GM23338 (cell line): ENCODE measurements around the gene NTMT1. TPM values are rescaled to one million over a fixed set of nuclear protein-coding genes. Genes with fewer than 3 reads are reported as not detected.

Experiments used
- ATAC-seq: fragments of 200-7000 bp; cut with Tn5 transposase; 3 replicates; pipeline ENCODE4 v1.9.1; 2020
- DNase-seq: peaks from one replicate; pipeline ENCODE4 v3.0.0-alpha.2; 2015; ENCODE audit warnings: low spot score
- H2AFZ ChIP-seq: fragments of 200-600 bp; sonication (generic); 2 replicates; pipeline ENCODE4 v1.8.0; 2016; ENCODE audit warnings: antibody characterized with exemption, mild to moderate bottlenecking, moderate library complexity
- H3F3A ChIP-seq: fragments of 200-600 bp; sonication (generic); replicated peaks from 2 replicates; pipeline ENCODE4 v1.8.0; 2017; ENCODE audit warnings: antibody characterized with exemption, mixed run types, low read depth
- H3K27ac ChIP-seq: fragments of 200-600 bp; sonication (generic); 2 replicates; pipeline ENCODE4 v1.6.1; 2016; ENCODE audit warnings: low read depth
- H3K27me3 ChIP-seq: fragments of 200-600 bp; sonication (generic); 2 replicates; pipeline ENCODE4 v1.8.0; 2016; ENCODE audit warnings: mild to moderate bottlenecking, mixed run types, moderate library complexity; ENCODE audit not compliant: insufficient read depth
- H3K36me3 ChIP-seq: fragments of 200-600 bp; sonication (generic); 2 replicates; pipeline ENCODE4 v1.8.0; 2016; ENCODE audit warnings: mild to moderate bottlenecking; ENCODE audit not compliant: insufficient read depth
- H3K4me1 ChIP-seq: fragments of 200-600 bp; sonication (generic); 2 replicates; pipeline ENCODE4 v1.8.0; 2016; ENCODE audit warnings: mild to moderate bottlenecking, moderate library complexity; ENCODE audit not compliant: insufficient read depth
- H3K4me2 ChIP-seq: fragments of 200-600 bp; sonication (generic); 2 replicates; pipeline ENCODE4 v1.7.1; 2017; ENCODE audit warnings: mixed run types
- H3K4me3 ChIP-seq: fragments of 200-600 bp; sonication (generic); 2 replicates; pipeline ENCODE4 v1.6.1; 2016; ENCODE audit warnings: mixed run types
- H3K79me2 ChIP-seq: fragments of 200-600 bp; sonication (generic); replicated peaks from 2 replicates; pipeline ENCODE4 v1.8.0; 2017; ENCODE audit warnings: mild to moderate bottlenecking; ENCODE audit not compliant: insufficient read depth
- H3K9me2 ChIP-seq: fragments of 200-600 bp; sonication (generic); 2 replicates; pipeline ENCODE4 v1.8.0; 2017; ENCODE audit not compliant: insufficient read depth
- H4K20me1 ChIP-seq: fragments of 200-600 bp; sonication (generic); replicated peaks from 2 replicates; pipeline ENCODE4 v1.8.0; 2017; ENCODE audit warnings: mild to moderate bottlenecking; ENCODE audit not compliant: insufficient read depth
- H3K27ac Mint-ChIP-seq: 2 replicates; pipeline ENCODE4 v1.8.0; 2020; ENCODE audit warnings: inconsistent platforms, mild to moderate bottlenecking, moderate library complexity, mixed read lengths
- H3K27me3 Mint-ChIP-seq: 3 replicates; pipeline ENCODE4 v1.8.0; 2022; ENCODE audit warnings: low read depth, mild to moderate bottlenecking, moderate library complexity, mixed read lengths, inconsistent platforms; ENCODE audit not compliant: insufficient read depth, poor library complexity
- H3K36me3 Mint-ChIP-seq: 3 replicates; pipeline ENCODE4 v1.8.0; 2021; ENCODE audit warnings: low read depth, mild to moderate bottlenecking, inconsistent platforms, moderate library complexity, mixed read lengths
- H3K4me1 Mint-ChIP-seq: 3 replicates; pipeline ENCODE4 v1.8.0; 2020; ENCODE audit warnings: mild to moderate bottlenecking, inconsistent platforms, mixed read lengths
- H3K4me3 Mint-ChIP-seq: 3 replicates; pipeline ENCODE4 v1.8.0; 2021; ENCODE audit warnings: moderate library complexity, mild to moderate bottlenecking, inconsistent platforms, mixed read lengths
- H3K9me3 Mint-ChIP-seq: 3 replicates; pipeline ENCODE4 v1.8.0; 2020; ENCODE audit warnings: moderate library complexity, mild to moderate bottlenecking, inconsistent platforms, mixed read lengths
- CREB1 ChIP-seq: fragments of 250-450 bp; sonication (Bioruptor Pico); IDR thresholded peaks from 2 replicates; pipeline ENCODE4 v1.5.0; 2020; ENCODE audit warnings: low read depth, mild to moderate bottlenecking, moderate library complexity
- CTCF ChIP-seq, 2 experiments: fragments of 200-600 bp in 1 of 2; sonication (generic) in 1 of 2; conservative IDR thresholded peaks; 2 replicates each; pipeline versions ENCODE4 v1.5.1 to v1.6.1; 2016 to 2017; ENCODE audit warnings: antibody characterized with exemption in 2 of 2, low read depth in 2 of 2, mild to moderate bottlenecking in 2 of 2, moderate library complexity in 1 of 2
- ETS1 ChIP-seq: IDR thresholded peaks from 2 replicates; pipeline ENCODE4 v1.6.1; 2016; ENCODE audit warnings: antibody characterized with exemption
- EZH2 ChIP-seq: fragments of 200-600 bp; sonication (generic); IDR thresholded peaks from one replicate; pipeline ENCODE4 v1.8.0; 2017; ENCODE audit warnings: antibody characterized with exemption, mild to moderate bottlenecking, low read depth; ENCODE audit not compliant: unreplicated experiment
- EZH2phosphoT487 ChIP-seq: fragments of 200-600 bp; sonication (generic); IDR thresholded peaks from one replicate; pipeline ENCODE4 v1.8.1; 2018; ENCODE audit warnings: antibody characterized with exemption; ENCODE audit not compliant: unreplicated experiment
- JUNB ChIP-seq: IDR thresholded peaks from one replicate; pipeline ENCODE4 v1.6.1; 2016; ENCODE audit warnings: antibody characterized with exemption; ENCODE audit not compliant: unreplicated experiment
- NANOG ChIP-seq: IDR thresholded peaks from 2 replicates; pipeline ENCODE4 v1.6.1; 2016; ENCODE audit warnings: antibody characterized with exemption, borderline replicate concordance
- POLR2AphosphoS5 ChIP-seq: IDR thresholded peaks from 2 replicates; pipeline ENCODE4 v1.6.1; 2016; ENCODE audit warnings: antibody characterized with exemption, low read depth
- REST ChIP-seq: IDR thresholded peaks from one replicate; pipeline ENCODE4 v1.6.1; 2018; ENCODE audit warnings: antibody characterized with exemption; ENCODE audit not compliant: unreplicated experiment
- STAT1 ChIP-seq: IDR thresholded peaks from one replicate; pipeline ENCODE4 v1.6.1; 2016; ENCODE audit warnings: antibody characterized with exemption; ENCODE audit not compliant: unreplicated experiment
- ZNF114 ChIP-seq: fragments of 250-450 bp; sonication (Bioruptor Pico); IDR thresholded peaks from 2 replicates; pipeline ENCODE4 v1.5.0; 2020; ENCODE audit warnings: mild to moderate bottlenecking, moderate library complexity
- ZNF331 ChIP-seq: fragments of 250-450 bp; sonication (Bioruptor Pico); IDR thresholded peaks from 2 replicates; pipeline ENCODE4 v1.5.0; 2020; ENCODE audit warnings: low read depth, mild to moderate bottlenecking, moderate library complexity
- ZNF462 ChIP-seq: fragments of 250-450 bp; sonication (Bioruptor Pico); IDR thresholded peaks from 2 replicates; pipeline ENCODE4 v1.5.0; 2020; ENCODE audit warnings: mild to moderate bottlenecking, moderate library complexity
- polyA plus RNA-seq: library from polyadenylated mRNA; unstranded; fragments of >200 nt; fragmentation: Nextera tagmentation; extraction: Ambion mirVana; gene quantifications from 2 replicates; pipeline ENCODE4 v1.2.1, GENCODE V29; 2016
- total RNA-seq: library from RNA; depleted of rRNA; stranded (reverse); fragments of >200 nt; shearing (Covaris generic); gene quantifications from 2 replicates; pipeline ENCODE4 v1.2.3, GENCODE V29; 2014

Gene NTMT1
- total and polyA plus RNA-seq, 2 experiments from 2014 or later: 59.4 to 108 TPM

GRCh38 chr9:129671519-129671918 is 45.6 kb downstream of the NTMT1 start:
- ATAC-seq: no peak
- Histone ChIP-seq H3K9me2 (no peaks in the 10 kb centered on the region), H3K79me2 (no peaks in the 10 kb centered on the region), H3K4me2 (no peak overlapping the region), H3F3A (no peaks in the 10 kb centered on the region), H3K27ac (no peak overlapping the region), H3K27me3 (no peaks in the 10 kb centered on the region), H4K20me1 (no peaks in the 10 kb centered on the region), H3K4me1 (peaks cover 9% of the 10 kb centered on the region; the same call in 1 of the 2 replicates), H3K4me3 (no peak overlapping the region), H2AFZ (no peak overlapping the region), H3K36me3 (no peaks in the 10 kb centered on the region)
- H3K4me3 Mint-ChIP-seq: no peak overlapping the region
- no peaks in the 10 kb centered on the region for H3K9me3 Mint-ChIP-seq
- H3K4me1 Mint-ChIP-seq: peaks cover 14% of the 10 kb centered on the region
- no peak for DNase-seq
- no peaks in the 10 kb centered on the region for H3K36me3 Mint-ChIP-seq
- no peak overlapping the region for H3K27ac Mint-ChIP-seq
- peaks cover 23% of the 10 kb centered on the region for H3K27me3 Mint-ChIP-seq
- no peak for TF ChIP-seq POLR2AphosphoS5
- TF ChIP-seq ZNF331 (CRISPR knock-in tag): no peak
- no peak for TF ChIP-seq EZH2
- no peak for TF ChIP-seq JUNB
- TF ChIP-seq NANOG: no peak
- no peak for TF ChIP-seq ZNF114 (CRISPR knock-in tag)
- no peak for TF ChIP-seq CTCF (conservative IDR thresholded peaks at IDR 0.05; ENCODE audit: low read depth in 2 of 2)
- no peak for TF ChIP-seq REST
- TF ChIP-seq CREB1 (CRISPR knock-in tag): no peak
- TF ChIP-seq EZH2phosphoT487: no peak
- no peak for TF ChIP-seq ETS1
- TF ChIP-seq STAT1: no peak
- TF ChIP-seq ZNF462 (CRISPR knock-in tag): no peak
